Ovary (tissue), 9 donors: ENCODE results near the gene RHOA. TPM values are rescaled to one million over a fixed set of nuclear protein-coding genes. Genes with fewer than 3 reads are reported as not detected.
A peak's percentile ranks its signal among the peaks of the same experiment; 100 is the strongest.

Experiments used
- DNase-seq, 5 donors: peaks; one replicate each; pipeline ENCODE4 v3.0.0-alpha.2; 2019 to 2020
- H3K27ac ChIP-seq, 2 donors: fragments of 200-600 bp; one replicate each; pipeline versions ENCODE4 v1.5.1 to v1.8.0; 2019 to 2022
- H3K27me3 ChIP-seq: fragments of 200-600 bp; one replicate; pipeline ENCODE4 v1.8.0; 2022
- H3K36me3 ChIP-seq: fragments of 200-600 bp; sonication (generic); one replicate; pipeline ENCODE4 v1.5.1; 2019
- H3K4me1 ChIP-seq: one replicate; pipeline ENCODE4 v1.8.1; 2013; ENCODE audit warnings: mild to moderate bottlenecking, moderate library complexity; ENCODE audit not compliant: insufficient read depth
- H3K4me3 ChIP-seq: fragments of 200-600 bp; sonication (generic); one replicate; pipeline ENCODE4 v1.5.1; 2017
- H3K9me3 ChIP-seq, 2 donors: fragments of 200-600 bp in 1 of 2; sonication (generic) in 1 of 2; one replicate each; pipeline versions ENCODE4 v1.5.1 to v1.8.1; 2013 to 2019; ENCODE audit warnings: mild to moderate bottlenecking in 1 of 2, moderate library complexity in 1 of 2
- EP300 ChIP-seq: sonication (generic); formaldehyde crosslinking; IDR thresholded peaks from one replicate; pipeline ENCODE4 v1.6.1; 2017; ENCODE audit warnings: antibody characterized with exemption
- POLR2A ChIP-seq: fragments of 450-650 bp; IDR thresholded peaks from one replicate; pipeline ENCODE4 v1.6.1; 2017; ENCODE audit warnings: antibody characterized with exemption, mild to moderate bottlenecking, moderate library complexity
- WGBS, 3 donors: extraction: QIAGEN DNeasy Blood & Tissue Kit in 1 of 3; methylation state at CpG; one replicate each; pipeline versions ENCODE4 v1.1.5 to v1.1.7; 2013 to 2017; 5-methylcytosine and 5-hydroxymethylcytosine counted together
- intact Hi-C, 4 donors: fragments of 100-400 bp; cut with DNase I; formaldehyde crosslinking; loops; one replicate each; pipeline versions ENCODE4 v1.11.0 to v1.15.1; 2022 to 2023
- polyA plus RNA-seq, 2 donors: library from polyadenylated mRNA; stranded (reverse); fragments of 200-250 nt in 1 of 2; fragments of 350-450 nt in 1 of 2; fragmentation: Illumina TruSeq in 1 of 2; extraction: RNeasy Lipid Tissue Mini Kit (QIAGEN cat#74804) in 1 of 2; gene quantifications; one replicate each; pipeline ENCODE4 v1.2.3, GENCODE V29; 2013 to 2014
- total RNA-seq, 7 donors: library from RNA; depleted of rRNA in 2 of 7; stranded (reverse); fragments of >200 nt in 2 of 7; fragmentation: NEBNext Ultra II Directional in 3 of 7; extraction: Animal tissue kit (Norgen Biotek cat#: 25700) in 3 of 7; gene quantifications; one replicate each; pipeline versions ENCODE4 v1.1.0 to v1.2.4, GENCODE V29; 2016 to 2023
- TF ChIP-seq, protein P1 (sequence below), 3 donors: fragments of 450-650 bp in 2 of 3; fragments of 200-600 bp in 1 of 3; IDR thresholded peaks; one replicate each; pipeline versions ENCODE4 v1.5.1 to v1.8.0; 2016 to 2022; ENCODE audit warnings: antibody characterized with exemption in 3 of 3, mild to moderate bottlenecking in 1 of 3
- donor health status: DM: no; HTN: no; CAD: no; lungs with moderate emphysema.
- donor health status: DM: no; HTN: no; CAD: no.
- donor health status: Bipolar disorder and iron deficiency.
- donor health status: DM: yes; HTN: yes; CAD: no.
- donor health status: DM: no; HTN: no; CAD: no.
- donor health status: DM: yes; HTN: yes; CAD: no.

Gene RHOA
- total and polyA plus RNA-seq, 9 donors = 293 to 878 (median 439) TPM

DNA sequence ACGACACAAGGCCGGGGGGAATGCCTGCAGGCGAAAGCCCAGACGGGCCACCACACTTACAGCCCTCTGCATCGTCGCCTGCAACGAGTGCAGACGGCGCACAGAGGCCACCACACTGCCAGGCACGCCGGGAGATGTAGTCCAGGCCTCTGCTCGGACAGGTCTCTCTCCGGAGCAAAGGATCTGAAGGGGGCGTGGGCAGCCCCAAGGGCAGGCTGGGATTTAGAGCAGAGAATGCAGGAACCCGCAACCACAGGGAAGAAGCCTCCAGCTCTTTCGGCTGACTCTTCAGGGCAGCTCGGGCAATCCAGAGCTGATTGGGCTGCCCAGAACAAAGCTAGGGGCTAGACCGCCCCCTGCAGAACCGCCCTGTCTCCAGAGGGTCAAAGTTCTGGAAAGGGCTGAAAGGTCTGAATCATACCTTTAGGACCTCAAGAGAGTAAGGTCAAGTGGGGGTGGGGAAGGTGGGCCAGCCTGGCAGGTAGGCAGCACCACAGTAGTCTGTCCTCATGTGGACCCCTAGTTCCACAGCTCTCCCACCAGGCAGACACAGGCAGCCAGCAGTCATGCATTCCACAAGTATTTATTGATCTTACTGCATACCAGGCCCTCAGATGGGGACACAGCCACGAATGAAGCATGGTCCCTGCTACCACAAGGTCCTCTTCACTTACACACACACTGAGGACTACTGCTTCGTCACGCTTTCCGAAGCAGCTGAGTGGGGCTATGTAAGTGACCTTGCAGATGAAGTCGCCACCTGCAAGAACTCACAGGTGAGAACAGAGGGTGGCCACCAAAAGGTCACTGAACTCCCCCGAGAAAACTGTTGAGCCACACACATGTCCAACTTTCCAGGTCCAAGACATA is 10.8 kb upstream of the RHOA start, which contains the start of gene AMT:
AMT (minus strand) TSS at position 95 of the 870 bp plus-strand sequence; CDS start at position 72, 23 bp downstream.
- Histone ChIP-seq H3K9me3 (no peaks in the 10 kb centered on the region), H3K36me3 (no peaks in the 10 kb centered on the region), H3K27ac (peak within 1 kb of the TSS in 1 of 2 donors; percentile 7), H3K4me3 (peak within 1 kb of the TSS; percentile 18), H3K27me3 (no peaks in the 10 kb centered on the region), H3K4me1 (peaks cover 2% of the 10 kb centered on the region)
- TF ChIP-seq, protein P1, sequence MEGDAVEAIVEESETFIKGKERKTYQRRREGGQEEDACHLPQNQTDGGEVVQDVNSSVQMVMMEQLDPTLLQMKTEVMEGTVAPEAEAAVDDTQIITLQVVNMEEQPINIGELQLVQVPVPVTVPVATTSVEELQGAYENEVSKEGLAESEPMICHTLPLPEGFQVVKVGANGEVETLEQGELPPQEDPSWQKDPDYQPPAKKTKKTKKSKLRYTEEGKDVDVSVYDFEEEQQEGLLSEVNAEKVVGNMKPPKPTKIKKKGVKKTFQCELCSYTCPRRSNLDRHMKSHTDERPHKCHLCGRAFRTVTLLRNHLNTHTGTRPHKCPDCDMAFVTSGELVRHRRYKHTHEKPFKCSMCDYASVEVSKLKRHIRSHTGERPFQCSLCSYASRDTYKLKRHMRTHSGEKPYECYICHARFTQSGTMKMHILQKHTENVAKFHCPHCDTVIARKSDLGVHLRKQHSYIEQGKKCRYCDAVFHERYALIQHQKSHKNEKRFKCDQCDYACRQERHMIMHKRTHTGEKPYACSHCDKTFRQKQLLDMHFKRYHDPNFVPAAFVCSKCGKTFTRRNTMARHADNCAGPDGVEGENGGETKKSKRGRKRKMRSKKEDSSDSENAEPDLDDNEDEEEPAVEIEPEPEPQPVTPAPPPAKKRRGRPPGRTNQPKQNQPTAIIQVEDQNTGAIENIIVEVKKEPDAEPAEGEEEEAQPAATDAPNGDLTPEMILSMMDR (IDR thresholded peaks at IDR 0.05) = no peak
- TF ChIP-seq EP300 (no peak), POLR2A (no peak)
- intact Hi-C loops = no loop called here
- peak in 4 of 5 donors; percentile 41 to 73 (median 60) for DNase-seq
- WGBS, 3 donors = 34 to 36% (median 36%) methylated on average over 18 to 25 of the region's 25 CpGs

DNA sequence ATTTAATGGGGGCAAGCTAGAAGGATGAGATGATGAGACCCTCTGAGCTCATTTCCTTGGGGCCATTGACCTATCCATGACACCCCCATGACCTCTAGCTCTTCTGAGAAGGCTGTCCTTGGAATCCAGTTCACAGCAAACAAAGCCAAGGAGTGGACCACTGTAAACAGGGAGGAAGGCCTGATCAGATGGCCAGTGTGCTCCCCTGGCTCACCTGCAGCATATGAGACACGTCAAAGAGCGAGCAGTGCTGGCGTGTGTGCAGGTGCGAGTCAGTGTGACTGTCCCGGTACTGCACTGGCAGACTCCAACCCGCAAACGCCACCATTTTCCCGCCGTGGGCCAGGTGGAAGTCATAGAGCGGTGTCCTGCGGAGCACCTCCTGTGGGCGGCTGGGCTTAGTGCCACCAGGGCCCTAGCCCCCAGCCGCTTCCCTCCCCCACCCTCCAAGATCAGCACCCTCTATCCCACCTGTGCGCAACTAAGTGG is 10.2 kb upstream of the RHOA start:
- 21 to 34% (median 29%) methylated on average over 14 of the region's 14 CpGs for WGBS, 3 donors
- H3K27ac ChIP-seq = peak overlapping the region in 1 of 2 donors; percentile 7
- TF ChIP-seq EP300 = no peak
- TF ChIP-seq, protein P1 (IDR thresholded peaks at IDR 0.05) = no peak
- no peak for TF ChIP-seq POLR2A

DNA sequence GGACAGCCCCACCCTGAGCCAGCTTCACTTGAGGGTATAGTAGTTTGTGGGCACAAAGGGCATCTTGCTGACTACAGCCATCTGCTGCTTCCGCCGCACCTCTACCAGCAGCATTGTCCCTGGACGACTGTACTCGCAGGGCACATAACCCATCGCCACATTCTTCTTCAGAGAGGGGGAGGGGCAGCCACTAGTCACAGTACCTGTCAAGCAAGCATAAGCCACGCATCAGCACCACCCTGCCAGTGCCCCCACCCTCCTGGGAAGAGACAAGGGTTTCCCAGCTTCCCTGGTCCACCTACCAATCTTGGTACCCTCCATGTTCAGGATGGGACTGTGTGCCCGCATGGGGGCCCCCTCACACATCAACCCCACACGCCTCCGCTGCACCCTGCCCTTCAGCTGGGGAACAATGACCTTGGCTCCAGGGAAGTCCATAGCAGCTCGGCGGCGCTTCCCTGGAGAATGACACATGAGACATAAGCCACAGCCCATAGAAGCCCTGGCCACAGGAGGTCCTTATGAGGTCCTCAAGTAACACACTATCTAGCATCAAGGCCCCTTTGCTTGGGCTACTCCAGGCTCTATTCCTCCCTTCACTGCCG is 5.8 kb upstream of the RHOA start:
- H3K36me3 ChIP-seq = no peaks in the 10 kb centered on the region
- no peaks in the 10 kb centered on the region for H3K9me3 ChIP-seq
- TF ChIP-seq, protein P1 (IDR thresholded peaks at IDR 0.05) = no peak
- TF ChIP-seq EP300 (no peak), POLR2A (no peak)
- WGBS, 3 donors = 80 to 88% (median 81%) methylated on average over 13 of the region's 13 CpGs
- no peaks in the 10 kb centered on the region for H3K27me3 ChIP-seq
- intact Hi-C loops = loop anchor here in 1 of 4 donors (10.0 kb wide), 1 partner anchor 47 kb away; no protein-coding TSS in a partner anchor
- no peak for DNase-seq
- peaks cover 9% of the 10 kb centered on the region for H3K4me1 ChIP-seq
- H3K27ac ChIP-seq = no peak overlapping the region
- no peak overlapping the region for H3K4me3 ChIP-seq

More for the DNA sequence above, 10.2 kb upstream of the RHOA start:
- Histone ChIP-seq H3K4me1 (peaks cover 2% of the 10 kb centered on the region), H3K9me3 (no peaks in the 10 kb centered on the region), H3K4me3 (peak overlapping the region; percentile 18), H3K36me3 (no peaks in the 10 kb centered on the region), H3K27me3 (no peaks in the 10 kb centered on the region)
- intact Hi-C loops = no loop called here
- DNase-seq = peak in 1 of 5 donors; percentile 31

DNA sequence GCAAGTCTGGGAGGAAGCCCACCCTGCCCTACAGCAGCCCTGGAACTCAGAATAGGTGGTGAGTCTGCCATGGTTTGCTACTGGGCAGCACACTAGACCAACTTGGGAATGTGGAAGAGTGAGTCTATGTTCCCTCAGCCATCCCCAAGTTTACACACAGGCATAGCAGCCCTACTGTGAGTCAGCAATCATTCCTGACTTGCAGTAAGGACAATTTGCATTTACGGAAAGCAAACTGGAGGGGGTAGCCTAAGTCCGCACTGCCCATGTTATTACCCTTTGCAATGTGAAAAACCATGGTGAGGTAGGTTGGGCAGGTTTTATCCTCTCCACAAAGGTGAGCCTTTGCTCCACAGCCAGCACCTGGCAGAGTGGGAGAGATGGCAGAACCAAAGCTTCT is 5.1 kb upstream of the RHOA start:
- H3K4me3 ChIP-seq = no peak overlapping the region
- H3K27me3 ChIP-seq = no peaks in the 10 kb centered on the region
- peaks cover 6% of the 10 kb centered on the region for H3K4me1 ChIP-seq
- no peak overlapping the region for H3K27ac ChIP-seq
- no peaks in the 10 kb centered on the region for H3K36me3 ChIP-seq
- intact Hi-C loops = loop anchor here in 1 of 4 donors (10.0 kb wide), 1 partner anchor 48 kb away; no protein-coding TSS in a partner anchor
- no peak for DNase-seq
- no peaks in the 10 kb centered on the region for H3K9me3 ChIP-seq
- no peak for TF ChIP-seq EP300
- TF ChIP-seq POLR2A = no peak
- TF ChIP-seq, protein P1 (IDR thresholded peaks at IDR 0.05) = no peak
- WGBS, 3 donors = 88 to 95% (median 91%) methylated on average over 2 of the region's 2 CpGs
